Measurements from ENCODE around the gene PLK4. TPM values are rescaled to one million over a fixed set of nuclear protein-coding genes. Genes with fewer than 3 reads are reported as not detected.

PLK4 gene
- 2.4 and 6.6 TPM in 2 replicates for total RNA-seq

DNA sequence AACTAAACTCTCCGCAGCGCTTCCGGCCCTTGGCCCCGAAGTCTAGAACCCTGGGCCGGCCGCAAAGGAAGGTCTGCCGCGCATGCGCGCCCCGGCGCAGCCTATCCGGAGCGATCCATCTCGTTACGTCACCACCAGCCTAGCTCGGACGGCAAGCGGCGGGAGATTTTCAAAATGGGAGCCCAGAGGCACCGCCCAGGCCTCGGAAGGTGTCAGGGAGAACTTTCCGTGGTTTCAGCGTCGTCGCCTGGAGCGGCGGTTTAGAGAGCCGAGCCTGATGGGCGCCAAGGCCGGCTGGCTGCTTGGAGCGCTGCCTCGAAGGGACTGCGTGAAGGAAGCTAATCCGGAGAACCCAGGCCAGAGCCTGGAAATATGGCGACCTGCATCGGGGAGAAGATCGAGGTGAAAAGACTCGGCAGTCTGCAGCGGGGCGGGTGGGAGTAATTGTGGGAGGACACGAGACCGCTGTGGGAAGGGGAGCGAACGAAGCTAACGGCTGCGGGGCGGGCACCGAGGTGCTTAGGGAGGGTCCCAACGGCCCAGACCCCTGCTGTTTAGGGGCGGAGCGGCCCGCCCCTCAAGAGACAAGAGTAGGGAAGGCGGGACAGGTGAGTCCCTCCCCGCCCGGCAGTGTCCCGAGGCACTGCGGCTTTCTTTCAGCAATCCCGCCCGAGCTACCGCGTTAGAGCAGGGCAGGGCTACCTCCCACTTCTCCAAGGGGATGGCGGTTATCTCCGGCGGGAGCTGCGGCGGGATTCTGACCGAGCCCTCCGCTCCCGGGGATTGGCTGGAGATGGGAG lies at the start of gene PLK4:
TSS of gene PLK4 (plus strand) at position 131 of the 800 bp plus-strand sequence. CDS start at position 373, 242 bp downstream.

Other genes starting within 250 kb of the PLK4 start
- gene INTU, start 247.9 kb upstream of the PLK4 start, total RNA-seq = 3.4 and 6.5 TPM in 2 replicates
- gene SLC25A31, start 150.5 kb upstream of the PLK4 start, total RNA-seq = under 0.01 TPM in 1 of 2 replicates, not detected in the other
- 19.8 and 32.0 TPM in 2 replicates for gene HSPA4L, start 98.6 kb upstream of the PLK4 start, total RNA-seq
- gene MFSD8, start 84.3 kb downstream of the PLK4 start, total RNA-seq = 15.3 and 17.1 TPM in 2 replicates
- gene ABHD18, start 84.5 kb downstream of the PLK4 start, total RNA-seq = 4.8 and 7.7 TPM in 2 replicates
- gene LARP1B, start 180.4 kb downstream of the PLK4 start, total RNA-seq = 29.4 and 33.7 TPM in 2 replicates